GM23248 (cell line): ENCODE results near the gene NBL1. TPM values are rescaled to one million over a fixed set of nuclear protein-coding genes. Genes with fewer than 3 reads are reported as not detected.

Experiments
- DNase-seq: peaks from one replicate; pipeline ENCODE4 v3.0.0-alpha.2; 2015
- H2AFZ ChIP-seq: fragments of 200-600 bp; sonication (generic); 2 replicates; pipeline ENCODE4 v1.6.1; 2016; ENCODE audit warnings: antibody characterized with exemption
- H3F3A ChIP-seq: fragments of 200-600 bp; sonication (generic); 2 replicates; pipeline ENCODE4 v1.6.1; 2016; ENCODE audit warnings: mild to moderate bottlenecking, antibody characterized with exemption, mixed run types; ENCODE audit not compliant: insufficient read depth
- H3K27ac ChIP-seq: fragments of 200-600 bp; sonication (generic); 2 replicates; pipeline ENCODE4 v1.5.1; 2016; ENCODE audit warnings: mild to moderate bottlenecking
- H3K27me3 ChIP-seq: fragments of 200-600 bp; sonication (generic); replicated peaks from 2 replicates; pipeline ENCODE4 v1.6.1; 2016; ENCODE audit warnings: mild to moderate bottlenecking; ENCODE audit not compliant: insufficient read depth
- H3K36me3 ChIP-seq: fragments of 200-600 bp; sonication (generic); 2 replicates; pipeline ENCODE4 v1.6.1; 2016; ENCODE audit warnings: low read depth, mild to moderate bottlenecking
- H3K4me1 ChIP-seq: fragments of 200-600 bp; sonication (generic); 2 replicates; pipeline ENCODE4 v1.6.1; 2016; ENCODE audit warnings: mild to moderate bottlenecking; ENCODE audit not compliant: insufficient read depth
- H3K4me2 ChIP-seq: fragments of 200-600 bp; sonication (generic); one replicate; pipeline ENCODE4 v1.6.1; 2016; ENCODE audit warnings: mild to moderate bottlenecking; ENCODE audit not compliant: unreplicated experiment
- H3K4me3 ChIP-seq: fragments of 200-600 bp; sonication (generic); 2 replicates; pipeline ENCODE4 v1.5.1; 2016; ENCODE audit warnings: mild to moderate bottlenecking
- H3K79me2 ChIP-seq: fragments of 200-600 bp; sonication (generic); 2 replicates; pipeline ENCODE4 v1.6.1; 2016; ENCODE audit warnings: mild to moderate bottlenecking; ENCODE audit not compliant: insufficient read depth
- H3K9ac ChIP-seq: fragments of 200-600 bp; sonication (generic); 2 replicates; pipeline ENCODE4 v1.6.1; 2016; ENCODE audit warnings: mild to moderate bottlenecking
- H3K9me2 ChIP-seq: fragments of 200-600 bp; sonication (generic); 2 replicates; pipeline ENCODE4 v1.6.1; 2016; ENCODE audit warnings: mixed run types, mild to moderate bottlenecking, moderate library complexity; ENCODE audit not compliant: insufficient read depth
- H3K9me3 ChIP-seq: fragments of 200-600 bp; sonication (generic); one replicate; pipeline ENCODE4 v1.6.1; 2017; ENCODE audit warnings: low read depth
- H4K20me1 ChIP-seq: fragments of 200-600 bp; sonication (generic); 2 replicates; pipeline ENCODE4 v1.6.0; 2016; ENCODE audit not compliant: insufficient read depth
- EZH2 ChIP-seq: fragments of 200-600 bp; sonication (generic); IDR thresholded peaks from 2 replicates; pipeline ENCODE4 v1.6.1; 2018; ENCODE audit warnings: antibody characterized with exemption, mild to moderate bottlenecking; ENCODE audit not compliant: insufficient read depth, poor library complexity, severe bottlenecking
- EZH2phosphoT487 ChIP-seq: fragments of 200-600 bp; sonication (generic); IDR thresholded peaks from 2 replicates; pipeline ENCODE4 v1.6.1; 2018; ENCODE audit warnings: antibody characterized with exemption, moderate library complexity, mild to moderate bottlenecking, low read depth; ENCODE audit not compliant: insufficient read depth
- WGBS, 2 experiments: methylation state at CpG; one replicate each; pipeline ENCODE4 v1.1.6; 2015 to 2017; ENCODE audit warnings: low lambda C conversion rate in 2 of 2, low coverage in 1 of 2; ENCODE audit errors: missing lambda C conversion rate in 2 of 2; 5-methylcytosine and 5-hydroxymethylcytosine counted together
- in situ Hi-C: fragments of 300-500 bp; cut with MboI; formaldehyde crosslinking; loops from 2 replicates; pipeline ENCODE4 v1.15.0; 2020
- polyA plus RNA-seq: library from polyadenylated mRNA; unstranded; fragments of >200 nt; fragmentation: Nextera tagmentation; extraction: Ambion mirVana; gene quantifications from 2 replicates; pipeline ENCODE4 v1.2.1, GENCODE V29; 2016
- total RNA-seq: library from RNA; depleted of rRNA; stranded (reverse); fragments of >200 nt; shearing (Covaris generic); gene quantifications from 2 replicates; pipeline ENCODE4 v1.2.3, GENCODE V29; 2014; rRNA removed

The NBL1 gene
- total and polyA plus RNA-seq, 2 experiments from 2014 or later: 239 to 290 TPM

- H3K9ac ChIP-seq: no peak overlapping the region
- no peak overlapping the region for H3K27ac ChIP-seq
- H3F3A ChIP-seq: no peaks in the 10 kb centered on the region
- TF ChIP-seq EZH2: no peak
- TF ChIP-seq EZH2phosphoT487: no peak
- no peak overlapping the region for H3K4me2 ChIP-seq
- H4K20me1 ChIP-seq: no peaks in the 10 kb centered on the region
- no peaks in the 10 kb centered on the region for H3K27me3 ChIP-seq
- DNase-seq: no peak
- no peaks in the 10 kb centered on the region for H3K36me3 ChIP-seq
- no peaks in the 10 kb centered on the region for H3K9me3 ChIP-seq
- H2AFZ ChIP-seq: no peak overlapping the region
- no peak overlapping the region for H3K4me3 ChIP-seq
- WGBS, 2 experiments: 93 to 98% methylated on average over 4 of the region's 4 CpGs
- no peaks in the 10 kb centered on the region for H3K79me2 ChIP-seq
- in situ Hi-C loops: no loop called here
- no peaks in the 10 kb centered on the region for H3K9me2 ChIP-seq
- no peaks in the 10 kb centered on the region for H3K4me1 ChIP-seq
Observed at GRCh38 chr1:19706136-19706535, 62.0 kb downstream of the NBL1 start.

Other genes with a start within 250 kb of the NBL1 start
- gene CAPZB, start 158.8 kb upstream of the NBL1 start, total RNA-seq: 188 and 229 TPM in 2 replicates
- 494 and 506 TPM in 2 replicates for gene CAPZB, start 158.8 kb upstream of the NBL1 start, polyA plus RNA-seq
- gene HTR6, start 20.6 kb downstream of the NBL1 start, total RNA-seq: not detected in 2 replicates
- 0.09 TPM in 1 of 2 replicates, not detected in the other for gene HTR6, start 20.6 kb downstream of the NBL1 start, polyA plus RNA-seq
- 24.5 and 25.9 TPM in 2 replicates for gene TMCO4, start 155.6 kb downstream of the NBL1 start, total RNA-seq
- 10.5 and 10.7 TPM in 2 replicates for gene TMCO4, start 155.6 kb downstream of the NBL1 start, polyA plus RNA-seq
- gene RNF186, start 171.0 kb downstream of the NBL1 start, total RNA-seq: not detected in 2 replicates
- not detected in 2 replicates for gene RNF186, start 171.0 kb downstream of the NBL1 start, polyA plus RNA-seq
- 3.2 and 4.8 TPM in 2 replicates for gene OTUD3, start 238.1 kb downstream of the NBL1 start, total RNA-seq
- 1.7 and 1.8 TPM in 2 replicates for gene OTUD3, start 238.1 kb downstream of the NBL1 start, polyA plus RNA-seq